HG03066 (cell line): Measurements from ENCODE around the gene ETNK2.
"Not testable (repeated sequence)": the region's sequence is repeated elsewhere in the genome, so short reads cannot be mapped to it uniquely, and the experiment has no call there.

ENCODE experiments used
- ATAC-seq: cut with Tn5 transposase; IDR thresholded peaks from one replicate; pipeline ENCODE4 v1.9.1; 2021; ENCODE audit warnings: low read depth; ENCODE audit not compliant: unreplicated experiment

Gene ETNK2

DNA sequence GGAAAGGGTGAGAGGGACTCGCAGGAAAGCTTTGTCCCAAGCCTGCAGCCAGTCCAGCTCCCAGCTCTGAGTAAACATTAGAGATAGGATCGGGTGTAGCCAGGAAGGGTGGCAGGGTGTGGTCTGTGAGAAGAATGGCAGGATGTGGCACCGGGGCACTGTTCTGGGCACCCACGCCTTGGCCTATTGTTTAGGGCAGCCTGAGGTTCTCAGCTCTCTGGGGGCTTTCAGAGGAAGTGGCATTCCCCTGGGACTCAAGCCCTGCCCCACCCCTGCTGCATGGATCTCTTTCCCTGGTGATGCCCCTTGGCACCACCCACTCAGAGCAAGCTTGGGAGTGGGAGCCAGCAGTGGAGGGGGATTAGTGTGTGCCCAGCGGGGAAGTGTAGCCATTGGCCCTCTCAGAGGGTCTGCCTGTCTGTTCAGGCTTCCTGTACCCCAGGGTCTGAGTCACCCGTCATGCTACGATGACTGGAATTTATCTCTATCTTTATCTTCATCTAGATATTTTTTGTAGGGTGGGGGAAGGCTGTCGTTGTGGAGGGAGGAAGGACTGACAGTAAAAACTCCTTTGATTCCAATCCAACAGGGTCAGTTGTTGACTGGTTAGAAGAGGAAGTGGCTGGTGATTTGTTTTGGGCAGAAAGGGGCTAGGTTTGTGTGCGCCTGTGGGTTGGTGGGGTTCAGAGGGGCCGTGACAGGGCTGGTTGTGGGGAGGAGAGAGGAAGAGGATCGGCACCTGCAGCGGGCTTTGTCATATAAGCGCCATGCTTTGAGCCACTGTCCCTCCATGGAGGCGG is 47.3 kb downstream of the ETNK2 start:
- no peak for ATAC-seq

DNA sequence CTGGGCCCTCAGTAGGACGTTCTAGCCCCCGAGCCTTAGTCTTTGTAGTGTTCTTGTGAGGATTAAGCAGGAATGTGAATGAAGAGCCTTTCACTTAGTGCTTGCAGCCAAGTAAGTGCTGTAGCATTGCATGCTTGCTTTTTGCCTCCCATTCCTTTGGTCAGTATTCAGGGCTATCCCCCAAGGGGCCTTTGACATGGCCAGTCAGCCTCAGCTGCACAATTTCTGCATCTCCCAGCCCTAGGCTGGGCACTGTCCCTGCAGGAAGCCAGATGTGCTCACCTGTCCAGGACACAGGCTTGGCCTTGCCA is 48.5 kb downstream of the ETNK2 start:
- ATAC-seq, result no peak

DNA sequence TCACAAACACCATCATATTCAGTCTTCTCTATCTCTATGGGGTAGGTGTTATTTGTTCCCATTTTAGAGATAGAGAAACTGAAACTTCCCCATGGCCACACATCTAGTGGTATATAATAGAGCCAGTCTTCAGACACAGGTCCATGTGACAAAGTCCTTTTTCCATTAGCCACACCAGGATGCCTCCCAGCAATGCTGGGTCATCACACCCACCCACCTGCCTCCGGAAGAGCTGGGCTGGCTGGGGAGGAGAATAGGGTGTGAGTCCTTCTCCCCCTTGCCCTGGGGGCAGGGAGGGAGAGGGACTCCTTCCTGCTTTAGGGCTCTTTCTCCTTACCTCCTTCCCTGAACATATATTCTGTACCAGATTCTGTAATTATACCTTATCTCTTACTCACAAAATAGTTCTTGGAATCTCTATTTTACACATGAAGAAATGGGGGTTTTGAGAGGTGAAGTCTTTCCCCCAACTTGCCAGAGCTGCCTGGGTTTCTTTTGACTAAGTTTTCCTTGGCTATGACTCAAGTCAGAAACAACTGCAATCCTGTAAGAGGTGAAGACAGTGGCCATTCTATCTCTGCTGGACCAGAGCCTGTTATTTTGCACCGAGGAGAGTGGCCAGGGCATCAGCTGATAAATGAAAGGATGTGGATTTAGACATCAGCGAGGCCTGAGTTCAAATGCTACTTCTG is 49.0 kb downstream of the ETNK2 start:
- ATAC-seq, result no peak

DNA sequence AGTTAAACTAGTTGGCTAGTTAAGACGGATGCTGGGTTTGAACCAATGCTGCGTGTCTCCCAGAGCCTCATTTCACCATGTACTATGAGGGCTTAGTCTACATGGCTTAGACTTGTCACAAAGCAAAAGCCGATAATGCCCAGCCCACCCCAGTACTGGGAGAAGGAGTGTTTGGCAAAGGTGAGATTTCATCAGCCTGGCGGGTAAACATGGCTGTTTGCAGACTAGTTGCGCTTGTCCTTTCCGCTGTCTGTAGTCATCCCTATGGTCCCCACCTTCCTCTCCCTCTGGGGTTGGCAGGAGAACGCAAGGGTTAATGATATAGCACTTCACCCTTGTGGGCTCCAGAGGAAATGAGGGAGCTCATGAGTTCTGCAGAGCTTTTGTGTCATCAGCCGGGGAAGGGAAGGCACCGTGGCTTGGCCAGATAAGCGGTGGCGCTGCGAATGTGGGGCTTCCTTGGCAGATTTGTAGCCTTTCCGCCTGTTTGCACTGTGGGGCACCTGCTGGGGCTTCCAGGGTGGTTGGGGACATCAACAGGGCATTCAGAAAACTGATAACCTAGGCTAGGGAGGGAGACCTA is 49.7 kb downstream of the ETNK2 start:
- no peak for ATAC-seq

DNA sequence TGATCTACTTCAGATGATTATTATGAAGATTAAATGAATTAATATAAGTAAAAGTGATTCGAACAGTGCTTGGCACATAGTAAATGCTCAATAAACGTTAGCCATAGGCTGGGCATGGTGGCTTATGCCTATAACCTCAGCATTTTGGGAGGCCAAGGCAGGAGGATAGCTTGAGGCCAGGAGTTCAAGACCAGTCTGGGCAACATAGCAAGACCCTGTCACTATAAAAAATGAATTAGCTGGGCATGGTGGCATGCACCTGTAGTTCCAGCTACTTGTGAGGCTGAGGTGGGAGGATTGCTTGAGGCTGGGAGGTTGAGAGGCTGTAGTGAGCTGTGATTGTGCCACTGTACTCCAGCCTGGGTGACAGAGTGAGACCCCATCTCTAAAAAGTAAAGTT is 52.1 kb downstream of the ETNK2 start:
- ATAC-seq, result not testable (repeated sequence)

DNA sequence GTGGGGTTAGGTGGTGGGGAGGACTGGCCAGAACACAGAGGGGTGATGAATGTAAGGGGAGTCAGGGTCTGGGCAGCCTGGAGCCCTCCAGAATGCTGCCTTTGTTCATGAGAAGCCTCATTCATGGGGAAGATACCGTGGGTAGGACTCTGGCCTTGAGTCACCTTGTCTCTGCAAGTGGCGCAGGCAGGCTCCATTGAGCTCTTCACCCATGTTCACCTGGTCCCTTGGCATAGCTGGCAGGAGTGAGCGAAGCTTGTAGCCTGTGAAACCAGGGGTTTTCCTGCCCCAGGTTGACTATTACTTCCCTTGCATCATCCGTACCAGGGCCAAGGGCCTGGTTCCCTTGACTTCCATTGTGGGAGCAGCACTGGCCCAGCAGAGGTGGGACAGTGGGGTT is 53.2 kb downstream of the ETNK2 start:
- ATAC-seq, result no peak

DNA sequence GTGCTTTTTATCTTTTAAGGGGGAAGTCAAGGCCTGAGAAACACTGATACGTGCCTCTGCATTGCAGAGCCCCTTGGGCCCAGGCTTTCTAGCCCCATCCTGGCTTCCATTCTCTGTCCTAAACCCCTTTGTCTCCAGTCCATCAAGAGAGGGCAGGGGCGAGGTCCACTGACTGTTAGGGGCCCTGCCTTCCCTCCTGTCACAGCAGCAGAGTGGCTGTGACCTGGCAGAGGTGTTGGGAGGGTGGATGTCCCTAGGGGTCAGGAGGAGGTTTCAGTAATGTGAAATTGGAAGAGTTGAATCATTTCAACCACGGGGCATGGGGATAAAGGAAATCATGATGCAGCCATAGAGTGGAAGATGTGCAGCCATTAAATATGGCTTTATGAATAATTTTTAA is 54.9 kb downstream of the ETNK2 start:
- no peak for ATAC-seq

DNA sequence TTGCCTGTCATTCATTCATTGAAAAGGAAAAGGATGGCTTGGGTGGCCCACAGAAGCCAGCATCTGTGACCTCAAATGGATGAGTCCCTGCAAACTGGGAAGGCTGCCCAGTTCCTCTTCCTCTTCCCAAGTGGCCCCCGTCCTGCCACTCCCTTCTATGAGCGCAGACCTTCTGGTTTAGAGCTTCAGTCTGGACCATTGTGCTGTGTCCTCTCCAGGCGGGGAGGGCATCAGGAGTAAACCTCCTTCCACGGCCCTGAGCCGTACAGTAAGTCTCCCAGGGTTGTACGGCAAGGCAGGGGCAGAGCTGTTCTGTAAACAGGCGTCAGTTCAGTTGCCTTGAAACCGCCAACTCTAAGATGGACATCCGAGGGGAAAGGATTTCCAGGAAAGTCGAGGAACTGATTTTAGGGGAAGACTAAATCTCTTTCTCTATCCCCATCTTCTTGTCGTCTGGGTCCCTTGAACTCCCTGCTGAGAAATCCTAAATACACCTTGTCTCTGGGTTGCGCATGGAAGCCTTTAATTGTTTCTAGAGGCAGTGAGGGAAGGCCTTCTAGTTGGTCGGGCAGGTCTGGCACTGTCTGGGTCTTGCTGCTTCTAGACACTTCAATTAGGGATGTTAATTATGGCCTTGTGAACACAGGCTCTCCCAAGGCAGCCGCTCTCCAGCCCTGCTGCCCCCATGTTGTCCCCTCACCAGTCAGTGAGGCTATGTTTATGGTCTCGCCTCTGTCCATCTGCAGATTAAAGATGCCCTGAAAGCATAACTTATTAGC is 56.8 kb downstream of the ETNK2 start:
- ATAC-seq, result no peak

DNA sequence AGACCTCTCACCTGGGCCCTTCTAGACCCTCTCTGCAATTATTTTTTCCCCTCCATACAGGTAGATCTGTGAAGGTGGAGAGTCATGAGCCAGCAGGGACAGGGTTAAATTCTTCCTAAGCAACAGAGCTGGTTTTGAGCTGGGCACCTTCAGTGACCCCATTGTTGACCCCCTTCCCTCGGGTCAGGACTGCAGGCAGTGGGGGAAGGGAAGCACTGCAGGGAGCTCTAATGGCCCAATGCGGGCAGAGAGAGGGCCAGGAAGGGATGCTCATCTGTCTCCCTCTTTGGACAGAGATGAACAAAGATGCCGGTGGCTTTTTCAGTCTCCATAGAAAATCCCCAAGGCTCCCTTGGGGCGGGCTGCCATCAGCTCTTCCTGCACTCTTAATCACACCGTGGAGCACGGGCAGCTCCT is 57.5 kb downstream of the ETNK2 start:
- ATAC-seq, result no peak

DNA sequence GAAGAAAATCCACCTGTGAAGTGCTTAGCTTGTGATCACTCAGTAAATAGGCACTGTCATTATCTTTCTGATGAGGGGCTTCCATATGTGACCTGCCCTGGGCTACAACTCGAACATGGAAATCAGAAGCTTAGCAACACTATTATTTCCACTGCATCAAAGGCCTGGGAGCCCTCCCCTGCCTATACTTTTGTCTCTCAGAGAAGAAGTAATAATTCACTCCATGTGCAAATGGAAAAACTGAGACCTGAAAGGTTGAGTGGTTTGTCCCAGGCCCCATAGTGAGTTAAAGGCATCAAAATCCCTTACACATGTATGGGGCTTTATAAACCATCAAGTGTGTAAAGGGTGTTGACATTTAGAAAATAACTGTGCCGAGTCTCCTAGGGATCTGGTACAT is 58.1 kb downstream of the ETNK2 start:
- no peak for ATAC-seq

DNA sequence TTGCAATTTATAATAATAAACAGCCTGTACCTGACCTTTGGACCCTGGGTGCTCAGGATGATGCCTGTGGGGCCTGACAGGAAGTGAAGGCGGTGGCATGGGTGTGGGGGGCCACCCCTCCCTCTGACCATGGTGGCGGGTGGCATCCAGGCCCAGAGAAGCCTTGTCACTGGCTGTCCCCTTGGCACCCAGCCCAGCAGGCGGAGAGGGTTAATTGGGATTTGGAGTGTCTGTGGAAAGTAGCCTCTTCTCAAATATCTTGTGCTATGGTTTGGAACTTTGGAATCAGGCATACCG is 58.5 kb downstream of the ETNK2 start:
- ATAC-seq, result no peak

DNA sequence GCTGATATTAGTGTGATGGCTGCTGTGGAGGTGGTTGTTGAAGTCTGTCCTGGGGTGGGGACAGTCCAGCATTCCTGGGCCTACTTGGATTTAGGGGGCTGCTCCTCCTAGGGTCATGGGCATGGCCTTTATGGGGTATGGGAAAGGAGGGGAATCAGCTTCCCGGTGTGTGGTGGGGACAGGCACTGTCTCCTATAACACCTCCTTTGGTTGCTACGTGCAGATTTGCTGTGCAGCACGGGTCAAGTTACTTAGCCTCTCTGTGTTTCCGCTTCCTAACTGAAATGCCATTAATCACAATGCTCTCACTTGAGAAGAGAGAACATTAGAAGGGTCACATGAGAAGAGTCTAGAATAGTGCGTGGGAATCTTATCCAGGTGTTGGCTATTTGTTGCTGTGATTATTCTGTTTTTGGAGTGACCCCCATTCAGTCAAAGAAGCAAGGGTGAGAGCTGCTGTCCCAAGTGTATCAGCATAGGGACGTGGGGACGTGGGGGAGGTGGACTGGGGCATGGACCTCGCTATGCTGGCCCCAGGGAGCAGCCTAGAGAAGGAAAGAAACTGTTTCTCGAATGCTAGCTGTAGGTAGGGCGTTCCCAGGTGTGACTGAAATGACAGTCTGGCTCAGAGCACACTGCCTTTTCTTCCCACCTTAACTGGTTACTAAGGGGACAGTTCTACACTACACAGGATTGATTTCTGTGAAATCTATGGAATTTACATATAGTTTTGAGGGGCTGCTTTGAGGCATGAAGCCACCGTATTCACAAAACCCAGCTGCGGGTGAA is 59.0 kb downstream of the ETNK2 start:
- no peak for ATAC-seq

DNA sequence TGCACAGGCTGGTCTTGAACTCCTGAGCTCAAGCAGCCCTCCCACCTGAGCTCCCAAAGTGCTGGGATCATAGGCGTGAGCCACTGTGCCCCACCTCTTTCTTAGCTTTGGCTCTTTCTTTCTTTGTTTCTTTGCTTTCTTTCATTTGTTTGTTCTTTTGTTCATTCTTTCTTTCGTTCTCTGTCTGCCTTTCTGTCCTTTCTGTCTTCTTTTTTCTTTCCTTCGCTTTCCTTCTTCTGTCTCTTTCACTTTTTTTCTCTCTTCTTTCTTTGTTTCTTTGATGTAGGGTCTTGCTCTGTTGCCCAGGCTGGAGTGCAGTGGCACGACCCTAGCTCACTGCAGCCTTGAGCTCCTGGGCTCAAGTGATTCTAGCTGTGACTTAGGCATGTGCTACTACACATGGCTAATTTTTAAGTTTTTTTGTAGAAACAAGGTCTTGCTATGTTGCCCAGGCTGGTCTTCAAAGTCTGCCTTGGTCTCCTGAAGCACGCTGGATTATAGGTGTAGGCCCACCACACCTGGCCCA is 60.0 kb downstream of the ETNK2 start:
- ATAC-seq, result no peak

DNA sequence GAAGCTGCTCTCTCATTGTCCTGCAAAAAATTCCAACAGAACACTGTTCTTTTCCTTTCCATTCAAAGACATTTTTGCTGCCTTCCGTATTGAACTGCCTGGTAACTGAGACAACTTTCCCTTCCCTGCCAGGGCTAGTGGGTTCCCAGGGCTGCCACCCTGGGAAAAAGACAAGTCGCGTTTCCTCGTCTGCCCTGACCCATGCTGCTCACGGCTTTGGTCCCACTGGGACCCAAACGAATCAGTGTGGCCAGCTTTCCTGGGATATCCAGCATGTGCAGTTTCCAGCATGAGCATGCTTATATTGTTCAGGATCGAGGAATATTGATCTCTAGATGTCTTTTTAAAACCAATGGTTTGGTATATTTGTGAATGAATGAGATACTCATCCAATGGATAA is 60.8 kb downstream of the ETNK2 start:
- no peak for ATAC-seq

DNA sequence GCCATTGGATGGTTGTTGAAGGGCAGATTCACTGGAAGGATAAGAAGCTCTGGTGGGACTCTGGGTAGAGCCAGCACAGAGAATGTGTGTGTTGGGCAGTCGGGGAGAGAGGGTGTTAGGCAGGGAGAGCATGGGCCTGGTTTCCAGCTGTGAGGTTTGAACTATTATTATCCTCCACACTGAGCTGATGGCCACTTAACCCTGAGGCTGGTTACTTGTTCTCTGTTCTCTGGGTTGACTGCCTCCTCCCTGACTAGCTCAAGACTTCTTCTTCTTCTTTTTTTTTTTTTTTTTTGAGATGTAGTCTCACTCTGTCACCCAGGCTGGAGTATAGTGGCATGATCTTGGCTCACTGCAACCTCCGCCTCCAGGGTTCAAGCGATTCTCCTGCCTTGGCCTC is 61.7 kb downstream of the ETNK2 start:
- not testable (repeated sequence) for ATAC-seq

DNA sequence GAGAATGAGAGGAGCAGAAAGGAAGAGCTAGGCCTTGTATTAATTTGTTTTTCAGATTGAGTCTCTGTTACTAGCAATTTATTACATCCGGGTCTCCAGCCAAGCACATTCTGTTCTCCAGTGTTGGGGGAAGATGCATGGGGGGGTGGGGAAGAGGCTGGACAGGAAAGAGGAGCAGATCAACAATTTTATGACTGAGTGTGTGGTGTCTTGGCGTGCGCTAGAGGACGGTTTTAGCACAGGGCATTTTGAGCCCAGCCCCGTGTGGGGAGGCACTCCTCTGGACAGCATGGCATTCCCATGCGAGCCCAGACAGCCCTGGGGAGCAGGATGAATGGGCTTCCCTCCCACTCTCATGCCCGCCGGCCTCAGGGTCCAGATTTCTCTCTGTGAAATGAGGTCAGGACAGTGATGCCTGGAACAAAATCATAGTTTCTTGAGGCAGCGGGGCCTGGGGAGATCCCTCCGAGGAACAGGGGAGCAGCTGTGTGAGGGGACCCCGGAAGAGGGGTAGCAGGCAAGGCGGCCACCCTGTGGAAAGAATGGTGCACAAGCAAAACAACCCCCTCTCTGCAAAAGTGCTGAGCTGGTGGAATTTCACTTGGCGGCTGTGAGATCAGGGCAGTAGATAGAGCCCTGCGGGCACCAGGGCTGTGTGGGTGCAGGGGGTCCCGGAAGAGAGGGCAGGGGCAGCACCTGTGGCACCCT is 62.6 kb downstream of the ETNK2 start:
- no peak for ATAC-seq

DNA sequence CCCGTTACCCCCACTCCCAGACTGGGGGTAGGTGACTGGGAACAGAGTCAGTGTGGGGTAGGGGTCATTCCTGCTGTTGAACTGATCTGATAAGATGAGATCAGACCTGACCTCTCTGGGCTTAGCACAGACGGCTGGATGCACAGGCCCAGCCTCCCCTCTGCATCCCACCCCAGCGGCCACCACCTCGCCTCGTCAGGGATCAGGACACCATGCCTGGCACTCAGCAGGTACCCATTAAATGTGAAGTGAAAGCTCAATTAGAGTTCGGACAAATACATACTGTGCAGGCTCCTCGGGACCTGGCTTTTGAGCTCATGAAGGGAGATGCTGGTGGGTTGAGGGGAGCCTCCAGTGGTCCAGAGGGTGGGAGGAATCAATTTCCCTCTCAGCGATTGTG is 63.2 kb downstream of the ETNK2 start:
- ATAC-seq, result no peak

DNA sequence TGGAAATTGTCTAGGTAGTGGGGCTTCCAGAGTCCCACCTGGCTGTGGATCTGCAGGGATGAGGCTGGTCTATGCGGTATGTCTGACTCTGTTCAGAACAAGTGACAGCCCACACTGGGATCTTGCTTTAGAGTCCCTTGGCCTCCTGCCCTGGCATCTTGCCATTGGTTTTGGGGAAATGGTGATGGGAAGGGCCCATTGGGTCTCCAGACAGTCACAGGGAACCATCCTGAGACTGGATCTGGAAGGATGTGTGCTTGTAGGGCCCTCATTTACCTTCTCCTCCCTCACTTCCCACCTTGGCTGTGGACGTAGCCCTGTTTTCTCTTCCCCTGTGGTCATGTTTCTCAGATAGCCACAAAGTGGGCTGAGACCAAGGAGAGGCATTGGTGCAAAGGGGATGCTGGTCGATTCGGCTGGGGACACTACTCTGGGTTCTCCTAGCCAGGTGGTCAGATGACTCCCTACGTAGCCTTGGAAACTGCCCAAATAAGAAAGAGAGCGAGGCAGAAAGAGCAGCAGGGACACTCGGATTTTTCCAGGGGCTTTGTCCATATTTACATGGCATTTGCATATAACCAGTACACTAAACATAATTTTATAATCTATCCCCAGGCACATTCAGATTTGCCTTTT is 63.8 kb downstream of the ETNK2 start:
- ATAC-seq, result no peak

DNA sequence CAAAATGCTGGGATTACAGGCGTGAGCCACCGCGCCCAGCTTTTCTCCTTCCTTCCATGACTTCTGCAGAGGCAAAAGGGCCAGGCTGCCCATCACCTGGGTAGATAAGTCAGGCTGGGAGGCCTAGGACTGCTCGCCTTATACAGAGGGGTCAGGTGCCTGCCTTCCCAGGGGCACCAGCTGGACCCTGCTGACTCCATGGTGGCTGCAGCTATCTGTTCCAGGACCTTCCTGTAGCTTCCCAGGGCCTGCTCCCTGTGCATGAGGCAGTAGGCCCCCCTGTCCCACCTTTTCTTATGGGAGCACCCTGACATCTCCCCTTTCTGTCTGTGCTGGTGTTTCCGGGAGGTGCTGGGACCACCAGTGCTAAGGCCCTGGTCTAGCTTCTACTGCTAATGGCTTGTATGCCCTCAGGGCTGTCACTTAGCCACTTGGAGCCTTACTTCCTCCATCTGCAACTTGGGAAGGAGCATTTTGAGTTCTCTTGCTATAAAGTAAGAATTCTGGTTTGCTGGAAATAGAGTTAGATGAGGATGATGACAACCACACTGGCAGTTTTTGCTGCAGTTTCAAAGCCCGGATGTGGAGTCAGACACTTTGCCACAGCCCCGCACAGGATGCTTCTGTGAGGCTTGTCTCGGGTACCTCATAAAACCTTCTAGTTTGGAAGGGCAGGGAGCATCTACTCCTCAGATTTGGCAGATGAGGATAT is 64.5 kb downstream of the ETNK2 start:
- ATAC-seq, result no peak
